ENCODE results near the gene EGLN1. TPM values are rescaled to one million over a fixed set of nuclear protein-coding genes. Genes with fewer than 3 reads are reported as not detected.
A peak's percentile ranks its signal among the peaks of the same experiment; 100 is the strongest.

EGLN1 gene
- total RNA-seq, 2 experiments from 2014 or later: 19.0 to 36.6 TPM

- peaks cover 37% of the 10 kb centered on the region for H3K4me1 ChIP-seq (ENCODE audit: insufficient read depth, low read length, poor library complexity, severe bottlenecking)
- H4K20me1 ChIP-seq (ENCODE audit: insufficient read depth, low read length): peaks cover 25% of the 10 kb centered on the region
- H3K9me2 ChIP-seq (ENCODE audit: insufficient read depth, low read length): no peaks in the 10 kb centered on the region
- H3K36me3 ChIP-seq (ENCODE audit: insufficient read depth, low read length): no peaks in the 10 kb centered on the region
- peaks cover 49% of the 10 kb centered on the region for H3K79me2 ChIP-seq (ENCODE audit: insufficient read depth, low read depth, low read length)
- no TSS peak for BruUV-seq (replicated peaks)
- H3K27ac ChIP-seq (ENCODE audit: low read depth, low read length, poor library complexity, severe bottlenecking): peak overlapping the region; percentile 75
- peak overlapping the region; percentile 83 for H3K4me3 ChIP-seq (ENCODE audit: low read depth, low read length, poor library complexity, severe bottlenecking)
- intact Hi-C loops (cut with micrococcal nuclease; ENCODE audit: unreplicated experiment): loop anchor here (2.0 to 5.0 kb wide), 5 partner anchors 62 to 1864 kb away; partner anchors contain the start of genes ABCB10, GNPAT and TSNAX
- TF ChIP-seq EZH2phosphoT487 (IDR thresholded peaks at IDR 0.05; ENCODE audit: borderline replicate concordance, low read depth, low read length) (no peak), CTCF (conservative IDR thresholded peaks at IDR 0.05; ENCODE audit: low read length) (no peak)
- peak overlapping the region; percentile 47; the same call in 1 of the 2 replicates for H2AFZ ChIP-seq (ENCODE audit: low read length)
- no peaks in the 10 kb centered on the region for H3K9me3 ChIP-seq (ENCODE audit: low read length)
- peak; percentile 75 for DNase-seq (ENCODE audit: low spot score)
- ChIA-PET CTCF (ENCODE audit: unreplicated experiment) (no interaction called here), POLR2A (interaction anchor here (0.5 to 2.7 kb wide), 14 partner anchors 9 to 1273 kb away, joined by 3 to 21 read pairs (median 4); partner anchors contain the start of genes EXOC8 and SPRTN)
- peak overlapping the region; percentile 97 for H3K4me2 ChIP-seq (ENCODE audit: low read length)
These were observed 1.0 kb downstream of the EGLN1 start for GRCh38 chr1:231420959-231421545.

DNA sequence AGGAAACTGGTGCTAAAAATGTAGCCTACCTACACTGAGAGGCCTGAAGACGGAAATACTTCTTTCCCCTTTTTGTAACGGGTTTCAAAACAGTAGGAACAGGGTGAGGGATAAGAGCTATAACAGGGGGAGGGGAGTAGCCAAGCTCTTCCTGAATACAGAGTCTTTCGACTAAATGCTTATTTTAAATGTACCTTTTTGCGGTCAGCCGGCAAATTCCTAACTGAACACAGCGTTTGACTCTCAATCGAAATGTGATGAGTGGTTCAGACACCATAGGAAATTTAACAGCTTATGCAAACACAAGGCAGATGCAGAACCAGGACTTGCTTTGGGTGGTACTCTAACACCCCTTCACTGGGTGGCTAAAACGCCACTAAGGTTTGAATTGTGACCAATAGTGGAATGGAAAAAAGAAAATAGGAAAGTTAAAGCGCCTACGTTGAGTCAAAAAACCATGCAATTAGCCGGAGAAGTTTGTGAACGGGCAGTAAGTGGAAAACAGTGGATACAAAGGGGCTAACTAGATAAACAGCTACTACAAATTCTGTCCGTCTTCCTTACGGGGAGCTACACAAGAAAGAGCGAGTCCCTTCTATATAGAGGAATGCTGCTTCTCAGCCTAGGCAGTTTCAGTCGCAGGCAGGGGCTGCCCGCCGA, 1.7 kb downstream of the EGLN1 start:
- H4K20me1 ChIP-seq (ENCODE audit: insufficient read depth, low read length): peaks cover 25% of the 10 kb centered on the region
- no TSS peak for BruUV-seq (replicated peaks)
- H3K4me1 ChIP-seq (ENCODE audit: insufficient read depth, low read length, poor library complexity, severe bottlenecking): peaks cover 37% of the 10 kb centered on the region
- peak overlapping the region; percentile 83 for H3K4me3 ChIP-seq (ENCODE audit: low read depth, low read length, poor library complexity, severe bottlenecking)
- H3K36me3 ChIP-seq (ENCODE audit: insufficient read depth, low read length): no peaks in the 10 kb centered on the region
- H3K27ac ChIP-seq (ENCODE audit: low read depth, low read length, poor library complexity, severe bottlenecking): peak overlapping the region; percentile 75
- ChIA-PET POLR2A (interaction anchor here (0.5 to 2.7 kb wide), 14 partner anchors 9 to 1273 kb away, joined by 3 to 21 read pairs (median 4); partner anchors contain the start of genes EXOC8 and SPRTN), CTCF (ENCODE audit: unreplicated experiment) (no interaction called here)
- no peak for TF ChIP-seq CTCF (conservative IDR thresholded peaks at IDR 0.05; ENCODE audit: low read length)
- TF ChIP-seq EZH2phosphoT487 (IDR thresholded peaks at IDR 0.05; ENCODE audit: borderline replicate concordance, low read depth, low read length): no peak
- DNase-seq (ENCODE audit: low spot score): peak; percentile 56
- H3K4me2 ChIP-seq (ENCODE audit: low read length): peak overlapping the region; percentile 97
- intact Hi-C loops (cut with micrococcal nuclease; ENCODE audit: unreplicated experiment): loop anchor here (2.0 to 5.0 kb wide), 5 partner anchors 62 to 1863 kb away; partner anchors contain the start of genes ABCB10, GNPAT and TSNAX
- peak overlapping the region; percentile 47; the same call in 1 of the 2 replicates for H2AFZ ChIP-seq (ENCODE audit: low read length)
- peaks cover 56% of the 10 kb centered on the region for H3K79me2 ChIP-seq (ENCODE audit: insufficient read depth, low read depth, low read length)
- H3K9me3 ChIP-seq (ENCODE audit: low read length): no peaks in the 10 kb centered on the region
- no peaks in the 10 kb centered on the region for H3K9me2 ChIP-seq (ENCODE audit: insufficient read depth, low read length)
